D721Med (cell line): ENCODE measurements around the gene GSTA5.
A peak's percentile ranks its signal among the peaks of the same experiment; 100 is the strongest.

ENCODE experiments used
- DNase-seq: peaks from one replicate; pipeline ENCODE4 v3.0.0; 2011; ENCODE audit warnings: low spot score; ENCODE audit not compliant: insufficient read length
- FAIRE-seq: peaks from 2 replicates; lab custom pipeline; 2011; peaks lifted over from hg19 to GRCh38; lab: Jason Lieb, UNC
- TF ChIP-seq, protein P1 (sequence below): IDR thresholded peaks from 2 replicates; pipeline ENCODE4 v1.5.1; 2012; ENCODE audit warnings: mild to moderate bottlenecking, control low read depth; ENCODE audit not compliant: insufficient read depth; ENCODE audit errors: missing control alignments

Gene GSTA5

DNA sequence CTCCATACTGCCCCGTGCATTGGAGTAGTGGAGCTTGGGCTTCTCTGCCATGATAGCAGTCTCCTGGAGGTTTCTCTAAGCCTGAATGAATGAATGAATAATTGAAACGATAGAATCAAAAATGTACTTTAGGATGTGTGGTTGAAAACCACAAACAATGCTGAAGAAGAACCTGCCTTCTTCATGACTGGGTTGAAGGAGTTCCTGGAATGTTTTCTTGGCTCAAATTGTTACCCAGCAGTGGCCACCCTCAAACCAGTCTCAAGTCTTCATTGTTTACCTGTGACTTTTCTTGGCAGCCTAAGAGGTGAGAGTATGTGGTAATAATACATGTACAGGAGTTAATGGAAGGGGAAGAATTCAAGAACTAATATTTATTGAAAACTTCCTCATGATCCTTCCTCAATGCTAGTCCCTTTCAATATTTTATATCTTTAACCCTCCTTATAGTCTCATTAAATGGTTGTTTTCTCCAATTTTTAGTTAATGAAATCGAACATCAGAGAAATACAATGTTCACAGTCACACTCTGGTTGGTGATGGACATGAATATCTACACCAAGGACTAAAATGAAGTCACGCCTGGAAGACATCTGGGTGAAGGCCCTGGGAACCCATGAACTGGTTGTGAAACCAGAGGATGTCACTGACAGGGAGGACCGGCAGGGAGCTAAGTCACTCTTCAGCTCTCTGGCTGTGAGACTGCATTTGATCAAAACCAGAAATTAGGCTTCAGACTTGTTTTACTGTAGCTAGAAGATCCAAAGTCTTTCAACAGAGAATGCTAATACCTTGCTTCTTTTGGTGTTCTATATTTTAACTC, at the start of gene GSTA5:
TSS of gene GSTA5 (minus strand) at position 51 of the 823 bp plus-strand sequence.
- FAIRE-seq (no peak), DNase-seq (no peak)
- TF ChIP-seq, protein P1, sequence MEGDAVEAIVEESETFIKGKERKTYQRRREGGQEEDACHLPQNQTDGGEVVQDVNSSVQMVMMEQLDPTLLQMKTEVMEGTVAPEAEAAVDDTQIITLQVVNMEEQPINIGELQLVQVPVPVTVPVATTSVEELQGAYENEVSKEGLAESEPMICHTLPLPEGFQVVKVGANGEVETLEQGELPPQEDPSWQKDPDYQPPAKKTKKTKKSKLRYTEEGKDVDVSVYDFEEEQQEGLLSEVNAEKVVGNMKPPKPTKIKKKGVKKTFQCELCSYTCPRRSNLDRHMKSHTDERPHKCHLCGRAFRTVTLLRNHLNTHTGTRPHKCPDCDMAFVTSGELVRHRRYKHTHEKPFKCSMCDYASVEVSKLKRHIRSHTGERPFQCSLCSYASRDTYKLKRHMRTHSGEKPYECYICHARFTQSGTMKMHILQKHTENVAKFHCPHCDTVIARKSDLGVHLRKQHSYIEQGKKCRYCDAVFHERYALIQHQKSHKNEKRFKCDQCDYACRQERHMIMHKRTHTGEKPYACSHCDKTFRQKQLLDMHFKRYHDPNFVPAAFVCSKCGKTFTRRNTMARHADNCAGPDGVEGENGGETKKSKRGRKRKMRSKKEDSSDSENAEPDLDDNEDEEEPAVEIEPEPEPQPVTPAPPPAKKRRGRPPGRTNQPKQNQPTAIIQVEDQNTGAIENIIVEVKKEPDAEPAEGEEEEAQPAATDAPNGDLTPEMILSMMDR = no peak

DNA sequence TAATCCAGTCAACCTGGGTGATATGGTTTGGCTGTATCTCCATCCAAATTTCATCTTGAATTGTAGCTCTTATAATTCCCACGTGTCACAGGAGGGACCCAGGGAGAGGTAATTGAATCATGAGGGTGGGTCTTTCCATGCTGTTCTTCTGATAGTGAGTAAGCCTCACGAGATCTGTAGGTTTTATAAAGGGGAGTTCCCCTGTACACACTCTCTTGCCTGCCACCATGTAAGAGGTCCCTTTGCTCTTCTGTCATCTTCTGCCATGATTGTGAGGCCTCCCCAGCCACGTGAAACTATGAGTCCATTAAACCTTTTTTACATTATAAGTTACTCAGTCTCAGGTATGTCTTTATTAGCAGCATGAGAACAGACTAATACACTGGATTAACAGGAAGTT, 49.4 kb upstream of the GSTA5 start:
- DNase-seq (no peak), FAIRE-seq (no peak)
- TF ChIP-seq, protein P1 = no peak

DNA sequence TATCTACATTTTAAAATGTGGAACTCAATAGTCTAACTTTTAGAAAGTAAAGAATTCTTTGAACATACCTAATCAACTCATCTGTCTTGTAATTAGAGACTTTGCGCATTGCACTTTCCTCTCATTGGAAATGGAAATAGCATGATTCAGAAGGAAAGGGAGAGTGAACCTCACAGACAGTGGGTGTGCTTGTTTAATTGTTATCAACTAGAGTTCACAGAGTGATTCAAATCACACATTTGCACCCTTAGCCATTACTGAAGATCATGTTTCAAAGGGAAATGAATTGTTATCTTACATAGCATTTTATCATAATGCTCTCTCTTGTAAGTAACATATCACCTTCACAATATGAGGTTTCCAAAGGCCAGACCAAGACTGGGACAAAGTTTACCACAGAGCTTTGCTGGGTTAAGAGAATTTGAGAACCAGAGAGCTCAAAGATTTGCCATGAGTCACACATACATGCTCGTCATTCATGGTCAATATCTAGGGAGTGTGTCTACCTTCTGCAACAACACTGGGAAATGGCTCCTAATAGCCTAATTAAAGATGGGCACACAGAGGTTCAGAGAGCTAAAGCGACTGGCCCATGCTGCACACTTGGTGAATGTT, 47.4 kb upstream of the GSTA5 start:
- no peak for FAIRE-seq
- no peak for DNase-seq

DNA sequence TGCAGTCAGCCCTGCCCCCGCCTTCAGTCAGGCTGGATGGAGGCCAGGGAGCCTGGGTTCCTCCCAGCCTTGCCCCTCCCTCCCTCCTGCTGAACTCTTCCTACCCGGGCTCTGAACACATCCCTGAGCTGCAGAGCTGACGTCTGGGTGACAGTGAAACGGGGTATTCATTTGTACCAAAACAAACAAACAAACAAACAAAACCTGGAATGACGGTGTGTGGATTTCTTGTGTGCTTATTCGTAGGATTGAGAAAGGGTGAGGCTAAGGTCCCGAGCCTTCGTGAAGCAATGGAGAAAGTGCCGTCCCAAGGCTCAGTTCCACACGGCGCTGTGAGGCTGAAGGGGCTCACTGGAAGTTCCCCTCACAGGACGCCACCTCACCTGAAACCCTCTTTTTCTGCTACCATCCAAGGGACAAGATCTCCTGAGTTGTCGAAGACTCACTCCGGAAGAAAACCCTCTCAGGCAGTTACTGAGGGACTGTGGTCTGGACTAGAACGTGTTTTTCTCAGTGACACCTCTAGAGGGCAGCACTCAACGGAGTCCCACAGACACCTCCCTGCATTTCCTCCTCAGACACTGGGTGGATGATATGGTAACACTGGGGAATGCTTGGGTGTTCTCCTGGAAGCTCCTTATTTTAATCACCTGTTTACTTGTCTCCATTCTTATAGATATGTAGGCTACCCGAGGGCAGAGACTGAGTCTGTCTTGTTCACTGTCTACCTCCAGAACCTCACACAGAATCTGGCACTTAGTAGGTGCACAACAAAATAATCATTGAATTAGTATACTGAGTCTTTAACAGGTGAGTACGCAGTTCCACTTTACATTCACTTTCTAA, 41.6 kb upstream of the GSTA5 start:
- TF ChIP-seq, protein P1 = peak; percentile 77
- DNase-seq = peak; percentile 63
- FAIRE-seq = peak; percentile 66

More for the DNA sequence above, 47.4 kb upstream of the GSTA5 start:
- TF ChIP-seq, protein P1 = no peak

DNA sequence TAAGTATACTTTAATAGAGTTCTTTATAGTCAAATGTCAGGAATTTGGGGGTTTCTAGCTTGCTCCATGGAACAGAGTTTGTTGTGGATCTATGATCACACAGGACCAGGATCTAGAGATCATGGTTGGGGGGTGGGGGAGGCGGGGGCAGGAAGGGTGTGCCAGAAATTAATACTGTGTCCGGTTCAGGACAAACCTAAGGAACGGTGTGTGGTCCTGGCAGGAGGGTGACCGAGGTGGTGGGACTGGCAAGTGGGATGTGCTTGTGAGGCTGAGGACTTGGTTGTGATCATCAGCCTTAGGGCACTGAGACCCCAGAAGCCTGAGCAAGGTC, 41.0 kb upstream of the GSTA5 start:
- FAIRE-seq (no peak), DNase-seq (no peak)
- TF ChIP-seq, protein P1 = no peak

DNA sequence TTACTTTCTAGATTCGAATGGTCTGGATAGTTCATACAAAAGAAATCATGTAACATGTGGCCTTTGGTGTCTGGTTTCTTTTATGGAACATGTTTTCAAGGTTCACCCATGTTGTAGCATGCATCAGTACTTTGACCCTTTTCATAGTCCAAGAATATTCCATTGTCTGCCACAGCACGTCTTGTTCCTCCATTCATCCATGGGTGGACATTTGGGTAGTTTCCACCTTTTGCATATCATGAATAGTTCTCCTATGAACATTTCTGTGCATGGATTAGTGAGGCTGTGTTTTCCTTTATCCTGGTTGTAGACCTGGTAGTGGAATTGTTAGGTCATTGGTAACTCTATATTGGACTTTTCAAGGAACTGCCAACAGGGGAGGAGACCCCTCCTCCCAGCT, 37.2 kb upstream of the GSTA5 start:
- FAIRE-seq = no peak
- TF ChIP-seq, protein P1 = no peak

More for the DNA sequence above, 37.2 kb upstream of the GSTA5 start:
- DNase-seq = no peak
